IPS DF 4.7 (cell line): ENCODE measurements around the gene LSM12.
"Not testable (repeated sequence)": the region's sequence is repeated elsewhere in the genome, so short reads cannot be mapped to it uniquely, and the experiment has no call there.

ENCODE experiments used
- DNase-seq: peaks from one replicate; pipeline ENCODE4 v3.0.0-alpha.2; 2013; ENCODE audit warnings: low spot score; ENCODE audit errors: extremely low read depth

The LSM12 gene

DNA sequence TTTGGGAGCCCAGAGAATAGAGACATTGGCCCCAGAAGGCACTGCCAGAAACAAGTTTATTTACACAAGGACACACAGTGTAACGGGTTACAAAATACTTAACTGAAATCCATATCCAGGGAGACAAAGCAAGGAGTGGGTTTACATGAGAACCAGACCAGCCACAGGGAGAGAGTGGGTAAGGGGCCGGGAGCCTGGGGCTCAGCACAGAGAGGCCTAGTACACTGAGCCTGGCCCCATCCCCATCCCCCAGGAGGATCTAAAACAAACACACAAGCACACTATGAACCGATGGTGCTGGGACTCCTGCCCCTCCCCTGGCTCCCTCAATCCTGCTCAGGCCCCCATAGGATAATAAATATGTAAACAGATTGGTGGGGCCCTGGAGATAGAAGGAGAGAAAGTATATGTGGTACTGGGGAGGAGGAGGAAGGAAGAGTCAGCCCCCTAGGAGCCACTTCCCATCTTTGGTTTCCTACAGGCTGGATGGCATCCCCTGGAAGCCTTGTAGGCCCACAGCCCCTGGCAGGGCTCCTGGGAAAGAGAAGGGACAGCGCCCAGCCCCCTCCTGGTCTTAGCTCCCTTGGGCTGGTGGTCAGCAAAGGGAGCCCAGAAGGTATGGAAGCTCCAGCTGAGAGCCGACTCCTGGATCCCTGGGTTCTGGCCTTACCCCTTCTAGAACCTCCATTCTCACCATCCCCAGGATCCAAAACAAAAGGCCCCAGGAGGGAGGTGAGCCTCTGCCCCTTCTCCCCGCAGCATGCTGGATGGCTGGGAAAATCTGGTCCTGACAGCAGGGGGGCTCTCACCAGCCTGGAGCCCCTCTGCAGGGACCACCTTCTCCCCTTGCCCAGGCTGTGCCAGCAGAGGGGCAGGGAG, 10.5 kb upstream of the LSM12 start:
- no peak for DNase-seq

DNA sequence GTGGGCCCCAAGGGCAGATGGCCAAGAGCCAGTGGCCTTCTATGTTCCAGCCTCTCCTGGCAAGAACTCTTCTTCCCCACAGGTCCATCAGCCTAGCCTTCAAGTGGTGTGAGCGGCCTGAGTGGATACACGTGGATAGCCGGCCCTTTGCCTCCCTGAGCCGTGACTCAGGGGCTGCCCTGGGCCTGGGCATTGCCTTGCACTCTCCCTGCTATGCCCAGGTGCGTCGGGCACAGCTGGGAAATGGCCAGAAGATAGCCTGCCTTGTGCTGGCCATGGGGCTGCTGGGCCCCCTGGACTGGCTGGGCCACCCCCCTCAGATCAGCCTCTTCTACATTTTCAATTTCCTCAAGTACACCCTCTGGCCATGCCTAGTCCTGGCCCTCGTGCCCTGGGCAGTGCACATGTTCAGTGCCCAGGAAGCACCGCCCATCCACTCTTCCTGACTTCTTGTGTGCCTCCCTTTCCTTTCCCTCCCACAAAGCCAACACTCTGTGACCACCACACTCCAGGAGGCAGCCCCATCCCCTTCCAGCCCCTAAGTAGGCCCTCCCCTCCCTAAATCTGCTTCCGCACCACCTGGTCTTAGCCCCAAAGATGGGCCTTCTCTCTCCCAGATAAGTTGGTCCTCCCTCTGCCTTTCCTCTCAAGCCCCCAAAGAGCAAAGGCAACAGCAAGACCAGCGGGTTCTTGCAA, 9.3 kb upstream of the LSM12 start:
- DNase-seq: no peak

DNA sequence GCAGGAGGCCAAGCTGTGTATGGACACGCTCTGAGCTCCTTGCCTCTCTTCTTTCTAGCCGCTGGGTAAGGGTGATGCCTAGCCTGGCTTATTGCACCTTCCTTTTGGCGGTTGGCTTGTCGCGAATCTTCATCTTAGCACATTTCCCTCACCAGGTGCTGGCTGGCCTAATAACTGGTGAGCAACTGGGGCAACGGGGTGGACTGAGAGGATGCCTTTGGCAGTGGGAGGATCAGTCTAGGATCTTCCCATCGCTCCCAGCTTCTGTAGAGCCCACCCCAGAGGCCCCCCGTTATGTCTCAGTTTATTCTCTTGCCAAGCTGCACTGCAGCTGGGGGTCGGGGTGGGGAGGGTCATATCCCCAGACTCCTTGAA, 8.4 kb upstream of the LSM12 start:
- no peak for DNase-seq

DNA sequence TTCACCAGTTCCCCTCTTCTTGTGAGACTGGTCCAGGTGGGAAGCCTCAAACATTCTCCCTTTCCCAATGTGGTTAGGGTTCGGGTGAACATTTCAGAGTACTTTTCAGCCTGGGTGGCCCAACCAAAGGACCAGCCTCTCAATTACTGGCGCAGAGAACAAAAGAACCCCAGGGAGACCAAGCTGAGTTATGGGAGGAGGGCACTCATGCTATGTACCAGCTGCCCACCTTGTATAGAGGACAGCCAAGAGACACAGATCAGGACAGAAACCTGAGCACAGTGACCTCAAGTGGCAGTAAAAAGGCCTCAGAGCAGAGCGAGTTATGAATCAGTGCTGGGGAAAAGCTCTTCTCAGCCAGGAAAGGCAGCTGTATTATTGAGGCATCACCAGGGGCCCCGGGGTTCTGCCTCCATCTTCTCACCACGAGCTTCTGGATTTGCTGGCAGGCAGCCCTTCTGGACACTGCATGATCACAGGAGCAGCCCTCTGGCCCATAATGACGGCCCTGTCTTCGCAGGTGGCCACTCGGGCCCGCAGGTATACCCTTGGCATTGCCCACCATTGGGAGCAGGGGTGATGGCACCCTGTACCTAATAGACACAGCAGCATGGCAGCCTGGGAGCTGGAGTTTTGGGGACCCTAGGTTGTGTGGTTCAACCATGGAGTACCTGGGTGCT, 7.9 kb upstream of the LSM12 start:
- DNase-seq: no peak

DNA sequence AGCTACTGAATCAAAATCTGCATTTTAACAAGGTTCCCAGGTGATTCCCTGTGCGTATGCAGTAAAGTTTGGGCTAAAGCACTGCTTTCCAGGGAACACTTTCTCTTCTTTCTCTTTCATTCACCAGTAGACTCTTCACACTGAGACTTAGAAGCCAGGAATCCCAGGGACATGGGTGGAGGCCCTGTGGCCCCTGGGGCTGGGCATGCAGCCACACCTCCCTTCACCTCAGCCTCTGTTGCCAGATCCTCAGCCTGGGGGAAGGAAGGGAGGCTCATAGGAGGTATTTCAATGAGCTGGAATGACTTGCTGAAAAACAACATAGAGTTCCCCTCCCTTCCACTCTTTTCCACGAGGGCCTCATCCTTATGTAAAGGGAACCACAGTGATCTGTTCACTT, 5.3 kb upstream of the LSM12 start:
- no peak for DNase-seq

DNA sequence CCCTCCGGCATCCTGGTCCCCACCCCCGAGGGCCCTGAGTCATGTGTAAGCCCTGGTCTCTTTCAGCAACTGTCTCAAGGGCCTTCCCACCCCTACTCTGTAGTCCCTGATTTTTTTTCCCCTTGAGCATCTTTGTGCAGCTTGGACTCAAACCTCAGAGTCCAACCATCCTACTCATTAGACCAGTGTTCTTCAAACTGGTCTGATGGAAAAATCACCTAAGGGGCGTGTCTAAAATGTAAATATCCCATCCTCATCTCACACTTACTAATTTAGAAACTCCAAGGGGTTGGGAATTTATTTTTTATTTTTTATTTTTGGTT, 4.7 kb upstream of the LSM12 start:
- no peak for DNase-seq

DNA sequence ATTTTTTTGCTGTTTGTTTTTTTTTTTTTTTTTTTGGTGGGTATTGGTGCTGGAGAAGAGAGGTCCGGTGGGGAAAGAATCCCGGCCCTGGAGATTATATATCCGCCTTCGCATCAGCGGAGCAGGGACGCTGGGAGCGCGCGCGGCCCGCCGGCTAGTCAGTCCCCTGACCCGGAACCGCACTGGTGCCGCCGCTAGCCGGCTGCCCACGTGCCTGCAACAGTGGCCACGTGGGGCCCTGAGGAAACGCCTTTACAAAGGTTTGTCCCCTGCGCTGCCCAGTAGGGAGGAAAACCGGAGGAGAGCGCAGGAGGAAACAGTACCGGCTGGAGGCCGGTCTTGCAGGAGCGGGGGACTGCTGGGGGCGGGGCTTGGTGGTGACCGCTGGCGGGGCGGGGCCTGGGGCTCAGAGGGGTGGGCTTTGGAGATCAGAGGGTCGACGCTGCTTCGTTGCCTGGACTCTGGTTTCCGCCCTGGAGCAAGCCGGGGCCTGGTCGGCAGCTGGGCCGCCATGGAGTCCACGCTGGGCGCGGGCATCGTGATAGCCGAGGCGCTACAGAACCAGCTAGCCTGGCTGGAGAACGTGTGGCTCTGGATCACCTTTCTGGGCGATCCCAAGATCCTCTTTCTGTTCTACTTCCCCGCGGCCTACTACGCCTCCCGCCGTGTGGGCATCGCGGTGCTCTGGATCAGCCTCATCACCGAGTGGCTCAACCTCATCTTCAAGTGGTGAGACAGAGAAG, 4.2 kb upstream of the LSM12 start, which contains the start of gene G6PC3:
TSS of gene G6PC3 (plus strand) at position 281 of the 743 bp plus-strand sequence. CDS start at position 512, 231 bp downstream.
- DNase-seq: peak; percentile 90

DNA sequence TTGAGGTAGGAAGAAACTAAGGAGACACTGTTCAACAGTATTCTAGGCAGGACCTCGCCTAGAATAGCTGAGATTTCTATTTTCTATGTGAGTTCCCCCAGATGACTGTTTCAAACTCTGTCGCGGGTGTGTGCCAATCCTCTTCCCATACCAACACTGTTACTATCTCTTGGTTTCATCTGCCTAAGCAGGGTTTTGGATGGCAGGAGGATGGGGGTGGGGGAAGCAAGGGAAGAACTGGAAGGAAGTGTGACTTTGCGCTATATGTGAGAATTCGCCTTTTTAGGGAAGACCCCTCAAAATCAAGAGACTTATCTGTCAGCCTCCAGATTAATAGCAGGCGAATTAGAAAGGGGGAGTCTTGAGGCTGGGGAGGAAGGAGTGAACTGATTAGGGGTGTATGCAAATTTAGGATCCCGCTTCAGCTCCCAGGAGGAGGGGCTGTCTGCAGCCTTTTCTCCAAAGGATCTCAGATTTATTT, 3.5 kb upstream of the LSM12 start:
- no peak for DNase-seq

DNA sequence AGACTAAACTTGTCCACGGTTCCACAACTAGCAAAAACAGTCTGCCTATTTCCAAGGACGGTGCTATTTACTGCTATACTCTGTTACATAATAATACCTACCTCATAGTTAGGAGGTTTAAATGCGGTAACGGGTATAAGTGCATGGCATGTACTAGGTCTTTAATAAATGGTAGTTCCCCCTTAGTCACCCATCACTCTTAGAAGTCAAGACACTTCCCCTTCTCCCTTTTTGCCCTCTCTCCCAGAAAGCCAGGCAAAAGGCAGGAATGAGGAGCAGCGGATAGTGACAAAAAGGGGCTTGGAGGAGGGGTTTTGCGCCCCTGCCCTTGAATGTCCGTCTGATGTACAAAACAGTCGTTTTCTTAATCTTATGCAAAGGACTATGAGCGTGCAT, 1.1 kb upstream of the LSM12 start:
- DNase-seq: no peak

DNA sequence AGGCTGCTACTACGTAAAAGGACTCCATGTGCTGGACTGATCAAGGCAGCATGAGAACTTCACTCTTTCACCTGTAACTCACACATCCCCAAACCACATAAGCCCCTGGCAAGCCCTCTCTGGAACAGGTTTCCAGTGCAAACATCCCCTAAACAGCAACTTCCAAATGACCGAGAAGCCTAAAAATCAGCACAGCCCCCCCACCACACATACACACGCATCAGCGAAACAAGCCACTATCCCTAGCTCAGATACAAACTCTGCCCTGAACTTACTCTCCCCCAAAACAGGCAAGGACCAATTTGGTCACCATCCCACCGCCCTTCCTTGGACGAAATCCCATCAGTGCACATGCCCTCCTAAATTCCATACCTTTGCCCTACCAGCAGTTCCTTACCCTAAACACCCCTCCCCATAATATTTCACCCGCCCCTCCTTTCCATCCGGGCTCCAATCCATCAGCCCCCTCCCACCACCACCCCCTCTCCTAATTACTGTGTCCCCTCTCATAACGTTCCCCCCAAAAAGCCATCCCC, 735 bp downstream of the LSM12 start:
- DNase-seq: no peak

DNA sequence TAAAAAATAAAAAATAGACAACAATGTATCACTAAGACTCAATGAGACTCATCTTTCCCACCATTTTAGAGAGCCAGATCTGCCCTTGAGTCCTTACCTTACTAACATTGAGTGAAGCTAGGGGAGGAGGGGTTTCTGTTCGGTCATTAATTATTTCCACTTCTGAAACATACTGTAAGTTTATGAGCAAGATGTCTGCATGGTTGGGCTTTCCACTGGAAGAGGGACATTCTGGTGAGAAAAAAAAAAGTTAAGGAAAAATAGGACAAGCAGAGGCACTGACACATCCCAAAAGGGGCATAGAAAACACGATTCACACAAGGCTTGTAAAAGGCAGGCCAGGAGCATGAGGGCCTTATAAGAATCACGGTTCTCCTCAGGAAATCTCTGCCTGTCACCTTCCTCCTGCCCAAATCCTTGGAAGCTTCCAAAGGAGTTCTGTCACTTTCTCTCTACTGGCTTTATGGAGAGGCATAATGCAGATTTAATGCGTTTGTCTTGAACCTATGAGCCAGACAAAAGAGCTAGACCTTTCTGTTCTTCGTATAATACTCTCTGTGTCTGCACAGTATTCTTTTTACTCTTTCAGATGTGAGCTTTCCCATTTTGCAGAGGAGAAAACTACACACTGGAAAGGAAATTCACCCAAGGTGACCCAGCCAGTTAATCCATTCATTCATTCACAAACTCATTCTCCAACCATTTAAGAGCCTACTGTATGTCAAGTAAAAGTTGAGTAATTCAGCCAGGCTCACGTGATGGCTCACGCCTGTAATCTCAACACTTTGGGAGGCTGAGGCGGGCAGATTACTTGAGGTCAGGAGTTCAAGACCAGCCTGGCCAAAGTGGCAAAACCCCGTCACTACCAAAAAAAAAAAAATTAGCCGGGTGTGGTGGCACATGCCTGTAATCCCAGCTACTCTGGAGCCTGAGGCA, 2.5 kb downstream of the LSM12 start:
- DNase-seq: no peak

DNA sequence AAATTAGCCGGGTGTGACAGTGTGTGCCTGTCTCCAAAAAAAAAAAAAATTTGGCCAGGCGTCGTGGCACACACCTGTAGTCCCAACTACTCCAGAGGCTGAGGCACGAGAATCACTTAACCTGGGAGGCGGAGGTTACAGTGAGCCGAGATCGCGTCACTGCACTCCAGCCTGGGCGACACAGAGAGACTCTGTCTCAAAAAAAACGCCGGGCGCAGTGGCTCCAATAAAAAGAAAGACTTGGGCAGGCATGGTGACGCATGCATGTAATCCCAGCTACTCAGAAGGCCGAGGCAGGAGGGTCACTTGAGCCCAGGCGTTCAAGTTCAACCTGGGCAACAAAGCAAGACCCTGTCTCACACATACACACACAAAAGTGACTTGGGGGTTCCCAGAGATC, 3.6 kb downstream of the LSM12 start:
- DNase-seq: no peak

DNA sequence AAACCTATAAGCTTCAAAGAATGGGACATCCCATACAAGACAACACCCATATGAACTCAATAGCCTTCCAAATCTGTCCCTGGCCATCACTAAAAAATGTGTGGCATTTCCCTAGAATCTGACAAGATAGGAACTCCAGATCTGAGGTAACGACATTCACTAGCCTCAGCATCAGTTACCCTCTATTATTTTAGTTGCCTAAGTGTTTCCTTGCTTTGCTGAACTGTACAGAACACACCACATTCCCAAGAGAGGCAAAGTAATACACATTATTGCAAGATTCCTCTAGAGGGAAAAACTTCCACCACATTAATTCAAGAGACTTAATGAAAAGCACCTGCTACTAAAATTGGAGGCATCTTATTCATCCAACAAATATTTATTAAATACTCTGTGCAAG, 5.0 kb downstream of the LSM12 start:
- DNase-seq: no peak

DNA sequence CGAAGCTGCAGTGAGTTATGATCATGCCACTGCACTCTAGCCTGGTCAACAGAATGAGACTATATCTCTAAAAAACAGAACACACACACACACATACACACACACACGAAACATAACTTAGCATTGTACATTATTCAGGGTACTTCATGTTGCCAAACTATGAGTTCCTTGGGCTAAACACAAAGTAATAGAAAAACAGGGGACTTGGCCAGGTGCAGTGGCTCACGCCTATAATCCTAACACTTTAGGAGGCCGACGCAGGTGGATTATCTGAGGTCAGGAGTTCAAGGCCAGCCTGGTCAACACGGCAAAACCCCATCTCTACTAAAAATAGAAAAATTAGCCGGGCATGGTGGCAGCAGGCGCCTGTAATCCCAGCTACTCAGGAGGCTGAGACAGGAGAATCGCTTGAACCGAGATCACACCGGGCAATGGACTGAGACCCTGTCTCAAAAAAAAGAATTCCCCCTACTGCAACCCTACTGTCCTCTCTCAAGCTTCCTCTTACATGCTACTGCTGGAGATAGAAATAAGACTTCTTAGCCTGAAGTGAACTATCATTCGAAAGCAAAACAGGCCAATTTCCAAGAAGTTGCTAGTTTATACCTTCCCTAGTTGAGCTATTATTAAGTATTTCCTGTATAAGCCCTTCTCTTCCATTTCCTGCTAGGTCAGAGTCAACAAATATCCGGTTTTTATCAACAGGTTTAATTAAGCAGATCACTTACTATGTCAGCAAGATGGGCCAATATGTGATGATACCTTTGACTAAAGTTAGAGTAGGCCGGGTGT, 7.2 kb downstream of the LSM12 start:
- DNase-seq: no peak

DNA sequence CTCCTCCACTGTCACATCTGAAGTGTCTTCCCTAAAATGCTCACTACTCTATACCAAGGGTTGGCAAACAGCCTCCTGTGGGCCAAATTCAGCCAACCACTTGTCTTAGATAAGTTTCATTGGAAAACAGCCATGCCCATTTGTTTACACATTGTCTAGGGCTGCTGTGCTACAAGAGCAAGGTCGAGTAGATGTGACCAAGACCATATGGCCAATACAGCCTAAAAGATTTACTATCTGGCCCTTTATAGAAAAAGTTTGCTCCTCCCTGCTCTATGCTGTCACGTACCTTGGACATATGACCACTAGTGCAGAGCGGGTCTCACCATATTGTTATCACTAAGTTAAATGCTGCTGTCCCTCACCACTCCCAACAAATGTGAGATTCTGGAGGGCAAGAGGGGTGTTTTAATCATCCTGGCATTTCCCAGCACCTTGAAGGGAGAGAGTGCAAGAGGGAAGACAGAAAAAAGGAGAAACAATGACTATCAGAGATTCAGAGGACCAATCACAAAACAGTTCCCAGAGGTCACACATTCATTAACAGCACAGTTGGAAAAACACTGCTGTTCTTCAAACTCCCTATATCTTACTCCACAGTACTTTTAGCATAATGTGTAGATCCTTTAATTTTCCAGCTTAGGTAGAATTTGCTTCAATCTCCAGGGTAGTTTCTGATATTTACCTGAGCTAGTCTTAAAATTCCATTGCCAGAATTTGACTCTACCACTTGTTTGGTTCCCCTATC, 13.2 kb downstream of the LSM12 start:
- DNase-seq: no peak

DNA sequence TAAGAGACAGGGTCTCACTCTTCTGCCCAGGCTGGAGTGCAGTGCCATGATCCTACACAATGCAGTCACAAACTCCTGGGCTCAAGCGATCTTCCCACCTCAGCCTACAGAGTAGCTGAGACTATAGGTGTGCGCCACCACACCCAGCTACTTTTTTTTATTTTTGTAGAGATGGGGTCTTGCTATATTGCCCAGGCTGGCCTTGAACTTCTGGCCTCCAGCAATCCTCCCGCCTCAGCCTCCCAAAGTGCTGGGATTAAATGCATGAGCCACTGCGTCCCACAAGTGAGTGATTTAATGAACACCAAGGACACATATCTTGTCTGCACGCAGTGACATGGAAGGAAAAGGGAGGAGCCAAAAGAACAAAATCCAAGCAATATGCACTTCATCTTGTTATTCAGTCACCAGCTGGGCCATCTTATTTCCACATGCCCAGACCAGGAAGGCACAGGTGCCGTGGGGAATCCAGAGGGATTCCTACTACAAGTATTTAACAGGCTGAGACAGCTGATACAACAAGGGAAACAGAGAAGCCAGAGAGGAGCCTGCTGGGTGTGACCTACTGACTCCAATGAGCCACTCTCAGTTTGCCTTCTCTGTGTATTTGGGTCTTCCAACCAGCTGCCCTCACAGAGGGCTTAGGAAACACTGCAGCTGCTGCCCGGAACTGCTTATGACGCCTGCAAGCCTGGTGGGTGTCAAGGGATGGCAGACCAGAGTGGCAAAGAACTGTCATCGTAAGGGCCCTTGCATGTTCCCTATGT, 17.0 kb downstream of the LSM12 start:
- DNase-seq: no peak

DNA sequence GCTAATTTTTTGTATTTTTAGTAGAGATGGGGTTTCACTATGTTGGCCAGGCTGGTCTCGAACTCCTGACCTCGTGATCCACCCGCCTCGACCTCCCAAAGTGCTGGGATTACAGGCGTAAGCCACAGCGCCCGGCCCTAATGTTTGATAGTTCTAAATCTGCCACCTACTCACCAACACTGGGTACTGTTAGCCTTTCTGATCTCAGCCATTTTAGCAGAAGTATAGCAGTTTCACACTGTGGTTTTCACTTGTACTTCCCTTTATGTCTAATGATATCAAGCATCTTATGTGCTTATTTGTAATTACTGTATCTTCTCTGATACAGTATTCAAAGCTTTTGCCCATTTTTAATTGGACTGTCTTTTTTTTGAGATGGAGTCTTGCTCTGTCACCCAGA, 19.6 kb downstream of the LSM12 start:
- DNase-seq: not testable (repeated sequence)

DNA sequence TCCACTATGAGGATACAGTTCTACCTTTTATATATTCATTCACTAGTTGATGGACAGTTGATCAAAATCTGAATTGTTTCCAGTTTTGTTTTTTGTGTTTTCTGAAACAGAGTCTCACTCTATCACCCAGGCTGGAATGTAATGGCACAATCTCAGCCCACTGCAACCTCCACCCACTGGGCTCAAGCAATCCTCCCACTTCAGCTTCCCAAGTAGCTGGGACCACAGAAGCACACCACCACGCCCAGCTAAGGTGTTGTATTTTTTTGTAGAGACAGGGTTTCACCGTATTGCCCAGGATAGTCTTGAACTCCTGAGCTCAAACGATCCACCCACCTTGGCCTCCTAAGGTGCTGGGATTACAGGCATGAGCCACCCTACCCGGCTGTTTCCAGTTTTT, 21.0 kb downstream of the LSM12 start:
- no peak for DNase-seq
